Calu3 (cell line): ENCODE measurements around the gene NCOA6. TPM values are rescaled to one million over a fixed set of nuclear protein-coding genes. Genes with fewer than 3 reads are reported as not detected.

Experiments
- BruUV-seq: library from RNA; stranded (reverse); fragments of 400-500 nt; replicated peaks from 2 replicates; lab custom pipeline; 2021; lab: Mats Ljungman, UMichigan
- CTCF ChIA-PET: fragments of 300-600 bp; sonication (Branson Sonifier 250); formaldehyde crosslinking; loops from one replicate; lab custom pipeline; 2022; ENCODE audit warnings: antibody characterized with exemption; lab: Charles Lee
- DNase-seq: peaks from one replicate; pipeline ENCODE4 v3.0.0; 2022
- H3K27ac Mint-ChIP-seq: one replicate; pipeline ENCODE4 v1.8.0; 2022; ENCODE audit warnings: mixed read lengths; ENCODE audit not compliant: unreplicated experiment
- H3K27me3 Mint-ChIP-seq: one replicate; pipeline ENCODE4 v1.8.0; 2022; ENCODE audit warnings: mixed read lengths; ENCODE audit not compliant: unreplicated experiment
- H3K36me3 Mint-ChIP-seq: one replicate; pipeline ENCODE4 v1.8.0; 2022; ENCODE audit warnings: mild to moderate bottlenecking, moderate library complexity, mixed read lengths; ENCODE audit not compliant: insufficient read depth, unreplicated experiment
- H3K4me1 Mint-ChIP-seq: one replicate; pipeline ENCODE4 v1.8.0; 2022; ENCODE audit warnings: mild to moderate bottlenecking, low read depth, mixed read lengths; ENCODE audit not compliant: unreplicated experiment
- H3K4me3 Mint-ChIP-seq: one replicate; pipeline ENCODE4 v1.8.0; 2022; ENCODE audit warnings: mild to moderate bottlenecking, low read depth, moderate library complexity, mixed read lengths; ENCODE audit not compliant: unreplicated experiment
- H3K9me3 Mint-ChIP-seq: one replicate; pipeline ENCODE4 v1.8.0; 2022; ENCODE audit warnings: low read depth, mixed read lengths; ENCODE audit not compliant: unreplicated experiment
- intact Hi-C: fragments of 100-400 bp; cut with micrococcal nuclease; formaldehyde crosslinking; loops from one replicate; pipeline ENCODE4 v1.10.0; 2022; ENCODE audit not compliant: unreplicated experiment
- total RNA-seq: library from RNA; stranded (reverse); gene quantifications from 2 replicates; pipeline ENCODE4 v1.2.3, GENCODE V29; 2022
- TF ChIP-seq, protein P1 (sequence below): fragments of 200-600 bp; IDR thresholded peaks from one replicate; pipeline ENCODE4 v1.8.0; 2022; ENCODE audit warnings: antibody characterized with exemption; ENCODE audit not compliant: unreplicated experiment

NCOA6 gene
- total RNA-seq, 1 experiment from 2014 or later = 42.8 TPM

- Mint-ChIP-seq H3K4me1 (peaks cover 33% of the 10 kb centered on the region), H3K36me3 (peaks cover 53% of the 10 kb centered on the region), H3K27ac (peak overlapping the region; percentile 18), H3K27me3 (peaks cover 17% of the 10 kb centered on the region), H3K4me3 (no peak overlapping the region), H3K9me3 (no peaks in the 10 kb centered on the region)
- CTCF ChIA-PET = interaction anchor here (1.0 to 2.1 kb wide), 7 partner anchors 9 to 400 kb away, joined by 3 to 17 read pairs (median 4); partner anchors contain the start of gene TP53INP2
- intact Hi-C loops = loop anchor here (10.0 kb wide), 2 partner anchors 62 to 518 kb away; no protein-coding TSS in a partner anchor
- no TSS peak for BruUV-seq
- no peak for DNase-seq
- TF ChIP-seq, protein P1, sequence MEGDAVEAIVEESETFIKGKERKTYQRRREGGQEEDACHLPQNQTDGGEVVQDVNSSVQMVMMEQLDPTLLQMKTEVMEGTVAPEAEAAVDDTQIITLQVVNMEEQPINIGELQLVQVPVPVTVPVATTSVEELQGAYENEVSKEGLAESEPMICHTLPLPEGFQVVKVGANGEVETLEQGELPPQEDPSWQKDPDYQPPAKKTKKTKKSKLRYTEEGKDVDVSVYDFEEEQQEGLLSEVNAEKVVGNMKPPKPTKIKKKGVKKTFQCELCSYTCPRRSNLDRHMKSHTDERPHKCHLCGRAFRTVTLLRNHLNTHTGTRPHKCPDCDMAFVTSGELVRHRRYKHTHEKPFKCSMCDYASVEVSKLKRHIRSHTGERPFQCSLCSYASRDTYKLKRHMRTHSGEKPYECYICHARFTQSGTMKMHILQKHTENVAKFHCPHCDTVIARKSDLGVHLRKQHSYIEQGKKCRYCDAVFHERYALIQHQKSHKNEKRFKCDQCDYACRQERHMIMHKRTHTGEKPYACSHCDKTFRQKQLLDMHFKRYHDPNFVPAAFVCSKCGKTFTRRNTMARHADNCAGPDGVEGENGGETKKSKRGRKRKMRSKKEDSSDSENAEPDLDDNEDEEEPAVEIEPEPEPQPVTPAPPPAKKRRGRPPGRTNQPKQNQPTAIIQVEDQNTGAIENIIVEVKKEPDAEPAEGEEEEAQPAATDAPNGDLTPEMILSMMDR = no peak
Observed at GRCh38 chr20:34712525-34713192, 112.8 kb downstream of the NCOA6 start.

DNA sequence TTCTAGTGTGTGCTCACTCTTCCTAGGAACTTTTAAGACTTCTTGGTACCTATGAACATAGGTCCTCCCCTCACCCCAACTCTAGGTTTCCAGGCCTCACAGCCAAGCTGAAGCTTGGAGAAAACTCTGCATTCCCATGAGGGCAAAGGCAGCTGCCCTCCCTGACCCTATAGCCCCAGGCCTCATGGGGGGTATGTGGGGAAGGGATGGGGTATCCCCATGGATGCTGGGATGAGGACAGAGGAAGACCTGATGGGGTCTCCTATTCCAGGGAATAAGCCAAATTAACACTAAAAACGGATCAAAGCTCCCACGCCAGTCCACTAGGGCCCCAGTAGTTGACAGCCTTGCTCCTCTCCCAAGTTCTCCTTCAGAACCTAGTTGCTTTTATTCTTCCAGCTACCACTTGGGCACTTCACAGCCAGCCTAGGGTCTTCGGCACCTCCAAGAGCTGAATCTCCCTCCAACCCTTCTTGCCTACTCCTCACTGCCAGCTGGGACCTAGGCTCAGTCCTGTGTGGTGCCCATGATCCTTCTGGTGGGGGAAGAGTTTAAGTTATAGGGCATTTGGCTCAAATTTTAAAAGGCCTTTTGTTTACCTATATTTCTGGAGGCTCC is 113.5 kb downstream of the NCOA6 start:
- Mint-ChIP-seq H3K4me1 (peaks cover 33% of the 10 kb centered on the region), H3K4me3 (no peak overlapping the region), H3K9me3 (no peaks in the 10 kb centered on the region), H3K27ac (no peak overlapping the region), H3K27me3 (peaks cover 17% of the 10 kb centered on the region), H3K36me3 (peaks cover 53% of the 10 kb centered on the region)
- intact Hi-C loops = loop anchor here (10.0 kb wide), 2 partner anchors 63 to 517 kb away; no protein-coding TSS in a partner anchor
- TF ChIP-seq, protein P1 = no peak
- no TSS peak for BruUV-seq
- CTCF ChIA-PET = no interaction called here
- no peak for DNase-seq

DNA sequence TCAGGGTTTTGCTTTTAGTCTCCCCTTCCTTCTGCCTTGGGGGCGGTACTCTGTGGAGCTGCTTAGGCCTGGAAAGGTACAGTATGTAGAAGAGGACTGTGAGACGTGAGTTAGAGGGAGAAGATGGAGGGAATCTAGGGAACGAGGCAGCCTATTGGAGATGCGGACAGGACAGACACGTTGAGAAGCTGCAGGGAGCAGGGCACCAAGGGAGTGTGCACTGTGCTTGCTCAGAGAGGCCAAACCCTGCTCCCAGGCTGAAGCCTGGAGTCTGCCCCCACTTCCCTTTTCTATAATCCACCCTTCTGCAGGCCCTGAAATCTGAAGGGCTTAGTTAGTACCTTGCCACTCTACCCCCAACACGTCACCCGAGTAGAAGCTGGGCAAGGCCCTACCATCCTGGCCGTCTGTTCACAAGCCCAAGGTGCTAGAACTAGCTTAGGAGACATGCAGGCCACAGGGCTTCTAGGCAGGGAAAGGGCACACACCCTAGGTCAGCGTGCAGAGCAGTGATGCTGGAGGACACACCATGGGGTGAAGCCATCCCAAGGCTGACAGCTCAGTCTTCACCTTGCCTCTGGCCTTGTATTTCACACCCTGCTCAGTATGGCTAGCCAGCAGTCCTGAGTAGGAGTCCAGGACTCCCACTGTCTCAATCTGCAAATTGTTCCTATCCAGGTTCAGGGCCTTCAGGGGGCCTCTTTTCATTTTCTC is 114.4 kb downstream of the NCOA6 start:
- BruUV-seq = no TSS peak
- Mint-ChIP-seq H3K27me3 (peaks cover 17% of the 10 kb centered on the region), H3K36me3 (peaks cover 49% of the 10 kb centered on the region), H3K9me3 (no peaks in the 10 kb centered on the region), H3K4me3 (peak overlapping the region; percentile 87), H3K4me1 (peaks cover 33% of the 10 kb centered on the region), H3K27ac (no peak overlapping the region)
- TF ChIP-seq, protein P1 = no peak
- DNase-seq = no peak
- CTCF ChIA-PET = no interaction called here
- intact Hi-C loops = loop anchor here (10.0 kb wide), 2 partner anchors 64 to 516 kb away; no protein-coding TSS in a partner anchor

DNA sequence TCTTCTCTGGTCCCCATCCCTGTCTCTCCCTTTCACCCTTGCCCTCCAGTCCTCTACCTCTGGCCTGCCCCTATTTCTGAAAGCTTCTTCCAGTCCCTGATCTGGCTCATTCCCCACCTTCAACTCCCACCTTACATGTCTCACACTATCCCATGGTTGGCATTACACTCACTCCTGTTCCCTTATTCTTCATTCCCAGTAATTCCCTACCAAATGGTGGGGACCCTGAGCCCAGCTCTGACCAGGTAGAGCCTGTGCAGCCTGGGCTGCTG is 114.9 kb downstream of the NCOA6 start:
- Mint-ChIP-seq H3K27me3 (peaks cover 17% of the 10 kb centered on the region), H3K27ac (peak overlapping the region; percentile 72), H3K36me3 (peaks cover 50% of the 10 kb centered on the region), H3K4me3 (peak overlapping the region; percentile 87), H3K9me3 (no peaks in the 10 kb centered on the region), H3K4me1 (peaks cover 38% of the 10 kb centered on the region)
- no TSS peak for BruUV-seq
- intact Hi-C loops = loop anchor here (10.0 kb wide), 2 partner anchors 64 to 516 kb away; no protein-coding TSS in a partner anchor
- no peak for DNase-seq
- CTCF ChIA-PET = interaction anchor here (0.8 kb wide), 1 partner anchor 59 kb away, joined by 3 read pairs; no protein-coding TSS in a partner anchor
- TF ChIP-seq, protein P1 = no peak
